Neuron (in vitro differentiated cells): ENCODE results near the gene CA5A.

Experiments
- H2AFZ ChIP-seq: one replicate; pipeline ENCODE4 v1.6.1; 2013; ENCODE audit warnings: low read depth, mild to moderate bottlenecking, inconsistent platforms, low read length, moderate library complexity
- H3K27me3 ChIP-seq: one replicate; pipeline ENCODE4 v1.6.1; 2013; ENCODE audit warnings: low read length; ENCODE audit not compliant: insufficient read depth
- H3K36me3 ChIP-seq: one replicate; pipeline ENCODE4 v1.6.1; 2013; ENCODE audit warnings: low read length; ENCODE audit not compliant: insufficient read depth
- H3K4me1 ChIP-seq: one replicate; pipeline ENCODE4 v1.6.1; 2013; ENCODE audit warnings: low read length; ENCODE audit not compliant: insufficient read depth
- H3K4me3 ChIP-seq: 2 replicates; pipeline ENCODE4 v1.5.1; 2013; ENCODE audit warnings: mild to moderate bottlenecking, low read length, moderate library complexity
- H3K9me3 ChIP-seq: one replicate; pipeline ENCODE4 v1.6.1; 2013; ENCODE audit warnings: low read length

The CA5A gene

GRCh38 chr16:87973717-87974116, 37.4 kb upstream of the CA5A start:
- Histone ChIP-seq H3K4me3 (no peak overlapping the region), H3K27me3 (no peaks in the 10 kb centered on the region), H2AFZ (no peak overlapping the region), H3K36me3 (peaks cover 5% of the 10 kb centered on the region), H3K9me3 (peaks cover 5% of the 10 kb centered on the region), H3K4me1 (no peaks in the 10 kb centered on the region)

GRCh38 chr16:87971933-87972332, 35.6 kb upstream of the CA5A start:
- peaks cover 3% of the 10 kb centered on the region for H3K36me3 ChIP-seq
- H3K4me3 ChIP-seq = no peak overlapping the region
- no peaks in the 10 kb centered on the region for H3K27me3 ChIP-seq
- H2AFZ ChIP-seq = no peak overlapping the region
- H3K9me3 ChIP-seq = peaks cover 5% of the 10 kb centered on the region
- H3K4me1 ChIP-seq = no peaks in the 10 kb centered on the region

DNA sequence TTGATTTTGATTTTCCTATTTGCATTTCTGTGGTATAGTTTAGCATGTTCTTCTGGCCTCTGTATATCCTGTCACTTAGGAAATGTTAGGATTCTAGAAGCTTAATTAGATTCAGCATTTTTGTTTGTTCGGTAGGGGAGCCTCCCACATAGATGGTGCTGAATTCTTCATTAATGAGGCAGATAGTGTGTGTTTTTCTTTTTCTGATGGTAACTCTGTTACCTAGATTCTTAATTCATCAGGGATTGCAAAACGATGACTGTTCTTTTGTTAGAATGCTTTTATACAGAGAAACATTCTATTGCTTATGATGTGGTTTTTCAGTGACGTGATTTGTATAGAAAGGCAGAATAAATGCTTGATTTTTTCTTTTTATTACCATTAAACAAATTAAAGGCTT, 33.9 kb upstream of the CA5A start:
- Histone ChIP-seq H3K27me3 (no peaks in the 10 kb centered on the region), H3K9me3 (peaks cover 5% of the 10 kb centered on the region), H3K4me1 (no peaks in the 10 kb centered on the region), H3K36me3 (no peaks in the 10 kb centered on the region), H3K4me3 (no peak overlapping the region), H2AFZ (no peak overlapping the region)

- H3K36me3 ChIP-seq = no peaks in the 10 kb centered on the region
- H3K4me3 ChIP-seq = no peak overlapping the region
- H3K27me3 ChIP-seq = no peaks in the 10 kb centered on the region
- no peaks in the 10 kb centered on the region for H3K4me1 ChIP-seq
- no peak overlapping the region for H2AFZ ChIP-seq
- H3K9me3 ChIP-seq = peaks cover 5% of the 10 kb centered on the region
These were observed 32.2 kb upstream of the CA5A start for GRCh38 chr16:87968541-87968940.

DNA sequence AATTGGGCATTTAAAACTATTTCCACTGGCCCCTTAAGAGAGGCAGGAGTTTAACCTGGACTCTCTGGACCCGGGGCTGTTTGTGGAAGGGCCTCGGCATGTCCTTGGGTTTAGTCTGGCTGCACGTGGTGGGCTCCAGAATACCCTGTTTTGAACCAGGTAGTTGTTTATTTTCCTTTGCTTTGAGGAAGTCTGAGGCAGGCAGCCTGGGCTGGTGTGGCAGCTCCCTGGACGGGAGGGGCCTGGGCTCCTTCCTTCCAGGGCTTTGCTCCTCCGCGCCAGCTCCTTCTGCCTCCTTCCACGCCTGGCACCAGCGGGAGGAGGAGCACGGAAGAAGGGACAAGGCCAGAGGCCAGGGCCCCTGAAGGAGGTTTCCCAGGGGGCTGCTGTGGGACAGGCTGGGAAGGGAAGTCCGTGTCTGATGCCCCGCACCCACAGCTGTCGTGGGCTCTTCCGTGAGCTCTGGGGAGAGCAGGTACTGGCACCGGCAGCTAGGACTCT, 30.4 kb upstream of the CA5A start:
- Histone ChIP-seq H3K4me1 (no peaks in the 10 kb centered on the region), H2AFZ (no peak overlapping the region), H3K27me3 (no peaks in the 10 kb centered on the region), H3K4me3 (no peak overlapping the region), H3K9me3 (peaks cover 3% of the 10 kb centered on the region), H3K36me3 (no peaks in the 10 kb centered on the region)

DNA sequence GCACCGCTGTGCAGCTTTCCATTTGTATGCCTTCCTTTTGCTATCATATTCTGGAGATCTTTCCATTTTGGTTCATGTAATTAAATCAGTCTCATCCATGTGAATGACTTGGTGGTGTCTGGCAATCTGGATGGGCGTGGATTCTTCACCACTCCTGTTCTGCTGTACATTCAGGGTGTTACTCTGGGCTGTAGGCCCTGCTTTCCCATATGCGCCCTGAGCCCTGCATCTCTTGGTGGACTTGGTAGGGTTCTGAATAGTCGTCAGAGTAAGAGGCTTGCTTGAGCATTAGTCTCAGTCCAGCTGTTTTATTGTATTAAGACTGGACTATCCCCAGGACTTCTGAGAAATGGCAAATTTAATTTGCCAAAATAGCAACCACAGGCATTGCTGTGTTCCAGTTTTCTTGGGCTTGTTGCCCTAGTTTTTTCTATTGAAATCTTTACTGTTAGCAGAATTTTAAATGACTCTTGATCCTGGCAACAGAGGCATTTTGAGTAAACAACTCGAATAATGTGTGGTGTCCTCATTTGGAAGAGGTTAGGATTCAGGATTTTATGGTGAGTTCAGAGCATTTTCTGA, 29.8 kb upstream of the CA5A start:
- Histone ChIP-seq H3K9me3 (peaks cover 1% of the 10 kb centered on the region), H3K27me3 (no peaks in the 10 kb centered on the region), H3K4me3 (no peak overlapping the region), H2AFZ (no peak overlapping the region), H3K4me1 (no peaks in the 10 kb centered on the region), H3K36me3 (no peaks in the 10 kb centered on the region)

DNA sequence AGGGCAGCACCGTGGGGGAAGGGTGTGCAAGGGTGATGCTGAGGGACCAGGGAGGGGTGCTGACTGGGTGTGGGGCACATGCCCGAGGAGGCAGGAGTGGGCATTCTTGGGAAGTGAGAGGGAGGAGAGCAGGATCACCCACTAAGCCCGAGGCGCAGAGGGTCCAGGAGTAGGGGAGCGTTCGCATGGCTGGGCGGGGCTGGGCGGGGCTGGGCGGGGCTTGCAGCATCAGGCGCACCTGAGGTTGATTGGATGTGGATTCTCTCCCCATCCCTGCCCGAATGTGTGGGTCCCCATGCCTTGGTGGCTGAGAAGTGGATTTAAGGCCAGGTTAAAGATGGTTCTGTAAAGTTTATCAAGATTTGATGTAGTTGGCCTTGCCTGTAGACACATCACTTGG, 29.1 kb upstream of the CA5A start:
- no peaks in the 10 kb centered on the region for H3K27me3 ChIP-seq
- H3K4me3 ChIP-seq = no peak overlapping the region
- H3K36me3 ChIP-seq = no peaks in the 10 kb centered on the region
- no peaks in the 10 kb centered on the region for H3K4me1 ChIP-seq
- H2AFZ ChIP-seq = no peak overlapping the region
- no peaks in the 10 kb centered on the region for H3K9me3 ChIP-seq

DNA sequence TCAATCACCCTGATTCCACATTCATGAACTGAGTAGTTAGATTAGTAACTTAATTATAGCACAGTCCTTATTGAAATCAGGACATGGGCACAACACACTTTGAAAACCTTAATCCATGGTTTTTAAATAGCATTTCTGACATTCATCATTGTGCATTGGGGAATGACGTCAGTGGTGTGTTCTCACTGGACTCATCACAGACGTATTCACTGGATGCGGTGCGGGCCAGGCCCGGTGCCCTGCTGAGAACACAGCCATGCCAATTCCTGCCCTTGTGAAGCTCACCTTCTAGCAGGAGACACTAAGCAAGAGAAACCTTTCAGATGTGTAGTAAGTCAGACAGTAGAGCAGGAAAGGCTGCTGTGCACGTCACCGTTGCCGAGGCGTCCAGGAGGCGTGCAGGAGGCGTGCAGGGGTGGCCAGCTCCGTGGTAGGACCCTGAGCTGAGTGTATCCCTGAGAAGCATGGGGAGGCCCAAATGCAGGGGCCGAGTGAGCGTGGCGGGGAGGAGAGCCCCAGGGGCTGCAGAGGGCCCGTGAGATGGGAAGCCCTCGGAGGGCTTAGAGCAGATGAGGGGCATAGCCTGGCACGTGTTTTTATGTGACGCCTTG, 27.8 kb upstream of the CA5A start:
- no peak overlapping the region for H3K4me3 ChIP-seq
- H3K36me3 ChIP-seq = no peaks in the 10 kb centered on the region
- no peak overlapping the region for H2AFZ ChIP-seq

DNA sequence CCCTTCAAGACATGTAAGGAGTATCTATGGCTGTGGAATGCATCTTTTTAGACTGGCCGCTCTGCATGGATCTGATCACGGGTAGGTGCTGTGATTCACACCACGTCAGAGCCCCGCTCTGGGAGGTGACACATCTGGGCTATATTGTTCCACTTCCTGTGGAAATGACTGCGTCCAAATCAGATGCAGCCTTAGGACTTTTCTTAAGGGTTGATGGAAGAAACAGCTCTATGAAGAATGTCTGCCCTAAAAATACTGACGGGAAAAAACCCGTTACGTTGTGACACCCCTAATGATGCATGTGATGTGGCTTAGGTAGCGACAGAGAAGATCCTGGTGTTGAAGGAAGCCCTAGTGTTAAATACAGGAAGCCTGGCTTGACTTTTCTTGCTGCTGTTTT, 27.1 kb upstream of the CA5A start:
- Histone ChIP-seq H3K27me3 (no peaks in the 10 kb centered on the region), H2AFZ (no peak overlapping the region), H3K4me1 (no peaks in the 10 kb centered on the region), H3K36me3 (no peaks in the 10 kb centered on the region), H3K4me3 (no peak overlapping the region), H3K9me3 (no peaks in the 10 kb centered on the region)

More for the DNA sequence above, 27.8 kb upstream of the CA5A start:
- Histone ChIP-seq H3K27me3 (no peaks in the 10 kb centered on the region), H3K9me3 (no peaks in the 10 kb centered on the region), H3K4me1 (no peaks in the 10 kb centered on the region)

DNA sequence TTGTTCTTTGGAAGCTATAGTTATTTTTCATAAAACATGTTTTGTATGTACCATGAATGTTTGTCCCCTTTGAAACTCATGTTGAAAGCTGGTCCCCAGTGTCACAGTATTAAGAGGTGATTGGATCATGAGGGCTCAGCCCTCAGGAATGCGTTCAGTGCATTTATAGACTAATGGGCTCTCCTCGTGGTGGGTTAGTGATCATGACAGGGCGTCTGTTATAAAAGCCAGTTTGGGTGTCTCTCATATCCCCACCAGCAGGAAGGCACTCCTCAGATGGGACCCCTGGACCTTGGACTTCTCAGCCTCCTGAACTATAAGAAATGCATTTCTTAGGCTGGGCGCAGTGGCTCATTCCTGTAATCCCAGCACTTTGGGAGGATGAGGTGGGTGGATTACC, 25.3 kb upstream of the CA5A start:
- H3K4me3 ChIP-seq = no peak overlapping the region
- H3K9me3 ChIP-seq = no peaks in the 10 kb centered on the region
- H2AFZ ChIP-seq = no peak overlapping the region
- peaks cover 4% of the 10 kb centered on the region for H3K4me1 ChIP-seq
- H3K27me3 ChIP-seq = no peaks in the 10 kb centered on the region
- H3K36me3 ChIP-seq = no peaks in the 10 kb centered on the region

GRCh38 chr16:87960852-87961251, 24.5 kb upstream of the CA5A start:
- Histone ChIP-seq H2AFZ (no peak overlapping the region), H3K4me3 (no peak overlapping the region), H3K27me3 (no peaks in the 10 kb centered on the region), H3K9me3 (no peaks in the 10 kb centered on the region), H3K4me1 (peaks cover 12% of the 10 kb centered on the region), H3K36me3 (no peaks in the 10 kb centered on the region)

DNA sequence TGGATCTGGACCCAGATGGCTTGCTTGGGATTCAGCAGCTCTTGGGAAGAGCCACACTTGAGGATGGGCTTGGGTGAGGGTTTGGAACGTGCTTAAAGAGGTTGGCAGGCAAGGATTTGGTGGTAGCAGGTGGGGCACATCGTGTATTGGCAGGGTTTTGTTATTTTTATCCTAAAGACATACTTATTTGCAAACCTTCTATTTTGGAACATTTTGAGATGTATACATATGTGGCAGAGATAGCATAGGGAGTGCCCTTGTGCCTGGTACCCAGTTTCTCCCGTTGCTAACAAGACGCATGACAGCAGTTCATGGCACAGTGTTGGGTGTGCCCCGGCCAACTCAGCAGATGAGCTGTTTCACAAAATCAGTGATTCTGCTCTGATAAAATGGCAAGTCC, 24.0 kb upstream of the CA5A start:
- peaks cover 18% of the 10 kb centered on the region for H3K4me1 ChIP-seq
- H3K9me3 ChIP-seq = no peaks in the 10 kb centered on the region
- no peak overlapping the region for H3K4me3 ChIP-seq
- no peaks in the 10 kb centered on the region for H3K27me3 ChIP-seq
- no peaks in the 10 kb centered on the region for H3K36me3 ChIP-seq
- H2AFZ ChIP-seq = no peak overlapping the region

GRCh38 chr16:87959391-87959990, 23.2 kb upstream of the CA5A start:
- no peak overlapping the region for H3K4me3 ChIP-seq
- H3K36me3 ChIP-seq = no peaks in the 10 kb centered on the region
- peaks cover 18% of the 10 kb centered on the region for H3K4me1 ChIP-seq
- no peak overlapping the region for H2AFZ ChIP-seq
- H3K9me3 ChIP-seq = no peaks in the 10 kb centered on the region
- no peaks in the 10 kb centered on the region for H3K27me3 ChIP-seq
